Measurements from ENCODE around the gene TP63. TPM values are rescaled to one million over a fixed set of nuclear protein-coding genes. Genes with fewer than 3 reads are reported as not detected.

TP63 gene
- total RNA-seq, 2 donors from 2014 or later, result not detected

DNA sequence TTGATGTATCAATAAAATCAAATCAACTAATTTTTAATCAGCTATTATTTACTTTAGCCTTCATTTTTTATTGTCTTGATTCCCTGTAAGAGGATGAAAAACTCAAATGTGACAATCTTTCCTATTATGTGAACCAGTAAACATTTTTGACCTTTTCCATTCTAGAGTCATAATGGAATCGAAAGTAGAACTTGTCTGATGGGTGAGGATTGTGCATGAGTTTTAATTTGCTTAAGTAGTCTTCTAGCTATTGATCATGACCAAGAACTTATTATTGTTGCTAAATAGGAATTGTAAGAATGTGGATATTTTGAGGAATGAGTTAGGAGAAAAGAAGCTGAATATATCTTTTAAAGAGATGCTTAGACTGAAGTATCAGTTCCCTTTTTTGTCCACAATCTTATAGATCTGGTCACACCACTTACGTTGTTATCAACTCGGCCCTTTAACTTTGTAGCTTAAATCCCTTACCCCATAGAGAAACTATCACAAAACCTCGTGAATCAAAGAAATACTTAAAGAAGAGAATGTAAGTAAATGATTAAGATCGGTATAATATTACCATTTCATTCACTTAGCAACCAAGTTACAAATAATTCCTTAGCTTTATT, 147.3 kb downstream of the TP63 start:
- no peaks in the 10 kb centered on the region for H3K9me3 Mint-ChIP-seq
- Histone ChIP-seq H3K27ac (ENCODE audit: low read depth, low read length) (no peak overlapping the region), H3K4me3 (ENCODE audit: low read length) (no peak overlapping the region), H3K27me3 (ENCODE audit: control insufficient read depth, insufficient read depth, low read length, poor library complexity, severe bottlenecking) (peaks cover 8% of the 10 kb centered on the region), H3K9ac (ENCODE audit: extremely low read depth, low read length, poor library complexity, severe bottlenecking) (no peak overlapping the region), H3K36me3 (ENCODE audit: control insufficient read depth, insufficient read depth, low read length) (no peaks in the 10 kb centered on the region), H3K4me1 (ENCODE audit: control insufficient read depth, insufficient read depth, low read length) (peaks cover 8% of the 10 kb centered on the region), H3K9me3 (ENCODE audit: control insufficient read depth, low read length) (peaks cover 11% of the 10 kb centered on the region)
- WGBS, 2 experiments (ENCODE audit: insufficient coverage in 1 of 2, insufficient read length in 1 of 2), result 78 to 100% methylated on average over 1 to 3 of the region's 5 CpGs
- DNase-seq, result no peak
- H3K27me3 Mint-ChIP-seq (ENCODE audit: insufficient read depth), result peaks cover 39% of the 10 kb centered on the region
- TF ChIP-seq, protein P1, sequence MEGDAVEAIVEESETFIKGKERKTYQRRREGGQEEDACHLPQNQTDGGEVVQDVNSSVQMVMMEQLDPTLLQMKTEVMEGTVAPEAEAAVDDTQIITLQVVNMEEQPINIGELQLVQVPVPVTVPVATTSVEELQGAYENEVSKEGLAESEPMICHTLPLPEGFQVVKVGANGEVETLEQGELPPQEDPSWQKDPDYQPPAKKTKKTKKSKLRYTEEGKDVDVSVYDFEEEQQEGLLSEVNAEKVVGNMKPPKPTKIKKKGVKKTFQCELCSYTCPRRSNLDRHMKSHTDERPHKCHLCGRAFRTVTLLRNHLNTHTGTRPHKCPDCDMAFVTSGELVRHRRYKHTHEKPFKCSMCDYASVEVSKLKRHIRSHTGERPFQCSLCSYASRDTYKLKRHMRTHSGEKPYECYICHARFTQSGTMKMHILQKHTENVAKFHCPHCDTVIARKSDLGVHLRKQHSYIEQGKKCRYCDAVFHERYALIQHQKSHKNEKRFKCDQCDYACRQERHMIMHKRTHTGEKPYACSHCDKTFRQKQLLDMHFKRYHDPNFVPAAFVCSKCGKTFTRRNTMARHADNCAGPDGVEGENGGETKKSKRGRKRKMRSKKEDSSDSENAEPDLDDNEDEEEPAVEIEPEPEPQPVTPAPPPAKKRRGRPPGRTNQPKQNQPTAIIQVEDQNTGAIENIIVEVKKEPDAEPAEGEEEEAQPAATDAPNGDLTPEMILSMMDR (conservative IDR thresholded peaks at IDR 0.05), result no peak
- H3K4me1 Mint-ChIP-seq, result peaks cover 35% of the 10 kb centered on the region
- no peaks in the 10 kb centered on the region for H3K36me3 Mint-ChIP-seq (ENCODE audit: low read depth)
- no peak overlapping the region for H3K4me3 Mint-ChIP-seq
- no peak overlapping the region for H3K27ac Mint-ChIP-seq

DNA sequence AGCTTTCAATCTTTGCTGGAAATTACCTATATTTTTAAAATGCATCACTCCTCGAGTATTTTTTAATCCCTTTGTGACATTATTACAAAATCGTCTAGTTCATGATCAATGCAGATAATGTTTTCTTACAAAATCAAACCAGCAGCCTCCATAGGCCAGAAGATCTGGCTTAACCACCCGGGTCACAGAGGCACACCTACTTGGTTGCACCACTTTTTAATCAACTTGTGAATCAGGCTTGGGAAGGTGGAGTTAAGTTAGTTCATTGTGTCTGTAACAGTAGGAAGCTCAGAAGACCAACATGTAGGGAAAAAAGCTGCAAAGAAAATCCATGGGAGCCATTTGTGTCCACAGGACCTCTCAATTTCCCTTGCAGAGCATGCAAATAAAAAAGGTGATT, 148.0 kb downstream of the TP63 start:
- WGBS, 2 experiments (ENCODE audit: insufficient coverage in 1 of 2, insufficient read length in 1 of 2), result 87 to 88% methylated on average over 2 to 3 of the region's 3 CpGs
- Histone ChIP-seq H3K4me1 (ENCODE audit: control insufficient read depth, insufficient read depth, low read length) (peaks cover 8% of the 10 kb centered on the region), H3K9ac (ENCODE audit: extremely low read depth, low read length, poor library complexity, severe bottlenecking) (no peak overlapping the region), H3K36me3 (ENCODE audit: control insufficient read depth, insufficient read depth, low read length) (no peaks in the 10 kb centered on the region), H3K4me3 (ENCODE audit: low read length) (peak overlapping the region; percentile 24), H3K27me3 (ENCODE audit: control insufficient read depth, insufficient read depth, low read length, poor library complexity, severe bottlenecking) (peaks cover 8% of the 10 kb centered on the region), H3K9me3 (ENCODE audit: control insufficient read depth, low read length) (peaks cover 11% of the 10 kb centered on the region), H3K27ac (ENCODE audit: low read depth, low read length) (no peak overlapping the region)
- H3K36me3 Mint-ChIP-seq (ENCODE audit: low read depth), result no peaks in the 10 kb centered on the region
- peaks cover 39% of the 10 kb centered on the region for H3K27me3 Mint-ChIP-seq (ENCODE audit: insufficient read depth)
- no peak overlapping the region for H3K27ac Mint-ChIP-seq
- H3K4me1 Mint-ChIP-seq, result peaks cover 35% of the 10 kb centered on the region
- H3K9me3 Mint-ChIP-seq, result no peaks in the 10 kb centered on the region
- peak; percentile 50 for DNase-seq
- H3K4me3 Mint-ChIP-seq, result no peak overlapping the region
- TF ChIP-seq, protein P1 (conservative IDR thresholded peaks at IDR 0.05), result no peak

DNA sequence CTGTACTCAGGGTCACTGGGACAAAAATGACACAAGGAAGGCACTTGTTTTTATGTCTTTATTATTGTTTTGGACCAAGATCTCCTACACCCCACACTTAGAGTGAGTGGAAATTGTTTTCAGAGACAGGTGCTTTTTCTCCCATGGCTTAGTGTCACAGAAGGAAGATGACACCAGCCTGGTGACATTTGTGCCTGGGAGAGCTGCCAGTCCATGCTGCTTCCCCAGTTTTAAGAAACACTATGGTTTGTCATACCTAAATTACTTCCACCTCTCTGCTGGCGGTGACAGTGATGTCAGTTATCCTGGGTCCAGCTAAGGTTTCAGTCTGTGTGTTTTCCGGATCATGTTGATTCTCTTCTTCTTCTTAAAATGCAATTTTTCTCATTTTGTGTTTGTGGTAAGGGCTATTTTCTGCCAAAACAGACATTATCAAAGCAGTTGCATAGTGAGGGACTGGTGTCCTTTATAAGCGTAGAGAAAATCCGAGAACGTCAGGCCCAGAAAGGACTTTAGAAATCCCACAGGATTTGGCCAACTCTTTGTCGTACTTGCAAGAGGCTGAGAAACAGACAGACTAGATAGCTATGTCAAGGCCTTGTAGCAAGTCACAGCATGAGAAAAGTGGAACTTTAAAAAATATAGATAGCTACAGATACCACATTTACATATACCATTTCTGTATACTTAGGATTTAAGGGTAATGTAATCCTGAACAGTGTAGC, 149.5 kb downstream of the TP63 start:
- Histone ChIP-seq H3K27me3 (ENCODE audit: control insufficient read depth, insufficient read depth, low read length, poor library complexity, severe bottlenecking) (peaks cover 5% of the 10 kb centered on the region), H3K9me3 (ENCODE audit: control insufficient read depth, low read length) (peaks cover 11% of the 10 kb centered on the region), H3K27ac (ENCODE audit: low read depth, low read length) (no peak overlapping the region), H3K4me3 (ENCODE audit: low read length) (no peak overlapping the region), H3K36me3 (ENCODE audit: control insufficient read depth, insufficient read depth, low read length) (no peaks in the 10 kb centered on the region), H3K9ac (ENCODE audit: extremely low read depth, low read length, poor library complexity, severe bottlenecking) (no peak overlapping the region), H3K4me1 (ENCODE audit: control insufficient read depth, insufficient read depth, low read length) (peaks cover 8% of the 10 kb centered on the region)
- no peaks in the 10 kb centered on the region for H3K9me3 Mint-ChIP-seq
- no peak overlapping the region for H3K27ac Mint-ChIP-seq
- no peak for DNase-seq
- 78 to 86% methylated on average over 5 to 6 of the region's 6 CpGs for WGBS, 2 experiments (ENCODE audit: insufficient coverage in 1 of 2, insufficient read length in 1 of 2)
- no peaks in the 10 kb centered on the region for H3K36me3 Mint-ChIP-seq (ENCODE audit: low read depth)
- peaks cover 35% of the 10 kb centered on the region for H3K4me1 Mint-ChIP-seq
- H3K27me3 Mint-ChIP-seq (ENCODE audit: insufficient read depth), result peaks cover 25% of the 10 kb centered on the region
- TF ChIP-seq, protein P1 (conservative IDR thresholded peaks at IDR 0.05), result no peak
- H3K4me3 Mint-ChIP-seq, result no peak overlapping the region
